OCI-LY7 (cell line): Measurements from ENCODE around the gene RPGRIP1L. TPM values are rescaled to one million over a fixed set of nuclear protein-coding genes. Genes with fewer than 3 reads are reported as not detected.

Source experiments
- BruUV-seq: library from RNA; stranded (reverse); fragments of 400-500 nt; replicated peaks from 2 replicates; lab custom pipeline; 2021; lab: Mats Ljungman, UMichigan
- CTCF ChIA-PET: fragments of 300-600 bp; sonication (Branson Sonifier 250); formaldehyde crosslinking; loops from one replicate; lab custom pipeline; 2022; ENCODE audit warnings: antibody characterized with exemption; ENCODE audit not compliant: unreplicated experiment; lab: Charles Lee
- POLR2A ChIA-PET: fragments of 300-600 bp; sonication (Branson Sonifier 250); formaldehyde crosslinking; loops from one replicate; lab custom pipeline; 2022; ENCODE audit warnings: antibody characterized with exemption; lab: Charles Lee
- DNase-seq: peaks from one replicate; pipeline ENCODE4 v3.0.0-alpha.2; 2015; ENCODE audit warnings: low spot score
- H2AFZ ChIP-seq: fragments of 200-600 bp; sonication (generic), shearing (Covaris generic); 2 replicates; pipeline ENCODE4 v1.6.1; 2014; ENCODE audit warnings: mild to moderate bottlenecking, antibody characterized with exemption, low read length, moderate library complexity
- H3K27ac ChIP-seq: fragments of 200-600 bp; sonication (generic); 2 replicates; pipeline ENCODE4 v1.5.1; 2014; ENCODE audit warnings: mixed run types, low read depth, mild to moderate bottlenecking, moderate library complexity, low read length, inconsistent platforms; ENCODE audit not compliant: poor library complexity, severe bottlenecking
- H3K36me3 ChIP-seq: fragments of 200-600 bp; sonication (generic); 2 replicates; pipeline ENCODE4 v1.6.1; 2014; ENCODE audit warnings: mild to moderate bottlenecking, antibody characterized with exemption, low read length, moderate library complexity, mixed read lengths; ENCODE audit not compliant: insufficient read depth
- H3K4me1 ChIP-seq: fragments of 200-600 bp; sonication (generic); 2 replicates; pipeline ENCODE4 v1.5.1; 2014; ENCODE audit warnings: mild to moderate bottlenecking, low read length; ENCODE audit not compliant: insufficient read depth, poor library complexity, severe bottlenecking
- H3K4me2 ChIP-seq: fragments of 200-600 bp; sonication (generic); 2 replicates; pipeline ENCODE4 v1.6.1; 2014; ENCODE audit warnings: mild to moderate bottlenecking, low read length
- H3K4me3 ChIP-seq: fragments of 200-600 bp; sonication (generic); 2 replicates; pipeline ENCODE4 v1.5.1; 2014; ENCODE audit warnings: mild to moderate bottlenecking, low read depth, low read length; ENCODE audit not compliant: poor library complexity, severe bottlenecking
- H3K79me2 ChIP-seq: fragments of 200-600 bp; sonication (generic); 2 replicates; pipeline ENCODE4 v1.6.1; 2016; ENCODE audit warnings: low read depth, mild to moderate bottlenecking, low read length, moderate library complexity, mixed read lengths; ENCODE audit not compliant: insufficient read depth
- H3K9me2 ChIP-seq: fragments of 200-600 bp; sonication (generic); 2 replicates; pipeline ENCODE4 v1.6.1; 2016; ENCODE audit warnings: mild to moderate bottlenecking, low read length, mixed read lengths; ENCODE audit not compliant: insufficient read depth
- H3K9me3 ChIP-seq: fragments of 200-600 bp; sonication (generic); 2 replicates; pipeline ENCODE4 v1.6.1; 2014; ENCODE audit warnings: mild to moderate bottlenecking, mixed run types, low read length, mixed read lengths
- H4K20me1 ChIP-seq: fragments of 200-600 bp; sonication (generic); 2 replicates; pipeline ENCODE4 v1.6.1; 2014; ENCODE audit warnings: mild to moderate bottlenecking, antibody characterized with exemption, low read length, moderate library complexity, mixed read lengths; ENCODE audit not compliant: insufficient read depth
- CTCF ChIP-seq: fragments of 200-600 bp; sonication (generic); conservative IDR thresholded peaks from 2 replicates; pipeline ENCODE4 v1.5.1; 2014; ENCODE audit warnings: mild to moderate bottlenecking, antibody characterized with exemption, low read length, moderate library complexity, mixed read lengths
- EZH2phosphoT487 ChIP-seq: fragments of 200-600 bp; sonication (generic); IDR thresholded peaks from 2 replicates; pipeline ENCODE4 v1.6.1; 2018; ENCODE audit warnings: low read depth, borderline replicate concordance, mild to moderate bottlenecking, mixed run types, antibody characterized with exemption, low read length, moderate library complexity, mixed read lengths
- intact Hi-C: fragments of 100-400 bp; cut with micrococcal nuclease; formaldehyde crosslinking; loops from one replicate; pipeline ENCODE4 v1.10.0; 2022; ENCODE audit not compliant: unreplicated experiment
- total RNA-seq, 2 experiments: library from RNA; depleted of rRNA in 1 of 2; stranded (reverse); fragments of >200 nt in 1 of 2; shearing (Covaris generic) in 1 of 2; gene quantifications; 2 replicates each; pipeline ENCODE4 v1.2.3, GENCODE V29; 2014 to 2022

The RPGRIP1L gene
- total RNA-seq, 2 experiments from 2014 or later = 12.7 to 15.4 TPM

- intact Hi-C loops = no loop called here
- Histone ChIP-seq H3K4me2 (no peak overlapping the region), H3K4me3 (no peak overlapping the region), H3K79me2 (no peaks in the 10 kb centered on the region), H3K4me1 (no peaks in the 10 kb centered on the region), H2AFZ (no peak overlapping the region), H3K27ac (no peak overlapping the region), H3K9me3 (no peaks in the 10 kb centered on the region), H4K20me1 (no peaks in the 10 kb centered on the region), H3K36me3 (no peaks in the 10 kb centered on the region), H3K9me2 (no peaks in the 10 kb centered on the region)
- DNase-seq = no peak
- ChIA-PET POLR2A (interaction anchor here (0.6 kb wide), 1 partner anchor 72 kb away, joined by 3 read pairs; no protein-coding TSS in a partner anchor), CTCF (no interaction called here)
- BruUV-seq = no TSS peak
- TF ChIP-seq CTCF (no peak), EZH2phosphoT487 (no peak)
Measured at GRCh38 chr16:53605831-53606400, 97.7 kb downstream of the RPGRIP1L start.

DNA sequence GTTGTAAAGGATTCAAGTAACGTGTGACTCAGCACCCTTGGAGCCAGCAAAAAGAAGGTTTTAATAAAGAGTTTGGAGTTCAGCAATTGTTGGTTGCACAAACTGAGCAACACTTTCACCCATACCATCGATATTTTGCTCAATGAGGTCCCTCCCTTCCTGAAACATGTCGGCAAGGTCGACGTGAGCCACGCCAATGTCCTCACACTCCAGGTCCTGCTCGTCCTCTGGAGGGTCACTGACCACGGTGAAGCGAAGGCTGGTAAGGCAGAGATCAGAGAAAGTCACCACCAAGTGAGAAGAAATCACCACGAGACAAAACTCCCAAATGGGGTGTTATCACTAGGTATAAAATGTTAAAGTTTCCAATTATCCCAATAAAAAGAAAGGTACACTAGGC is 98.3 kb downstream of the RPGRIP1L start:
- Histone ChIP-seq H3K4me3 (no peak overlapping the region), H3K36me3 (no peaks in the 10 kb centered on the region), H3K9me3 (no peaks in the 10 kb centered on the region), H3K9me2 (no peaks in the 10 kb centered on the region), H2AFZ (no peak overlapping the region), H3K4me1 (no peaks in the 10 kb centered on the region), H3K27ac (no peak overlapping the region), H3K79me2 (no peaks in the 10 kb centered on the region), H3K4me2 (no peak overlapping the region), H4K20me1 (no peaks in the 10 kb centered on the region)
- BruUV-seq = no TSS peak
- ChIA-PET POLR2A (no interaction called here), CTCF (no interaction called here)
- intact Hi-C loops = no loop called here
- TF ChIP-seq EZH2phosphoT487 = no peak
- DNase-seq = no peak

GRCh38 chr16:53601961-53602360 is 101.7 kb downstream of the RPGRIP1L start:
- H3K4me3 ChIP-seq = no peak overlapping the region
- no peak overlapping the region for H3K27ac ChIP-seq
- no peak for DNase-seq
- TF ChIP-seq EZH2phosphoT487 (no peak), CTCF (no peak)
- no peaks in the 10 kb centered on the region for H3K79me2 ChIP-seq
- no peak overlapping the region for H3K4me2 ChIP-seq
- no peaks in the 10 kb centered on the region for H4K20me1 ChIP-seq
- no peaks in the 10 kb centered on the region for H3K36me3 ChIP-seq
- H3K4me1 ChIP-seq = no peaks in the 10 kb centered on the region
- intact Hi-C loops = no loop called here
- H2AFZ ChIP-seq = no peak overlapping the region
- H3K9me2 ChIP-seq = no peaks in the 10 kb centered on the region
- no TSS peak for BruUV-seq
- H3K9me3 ChIP-seq = no peaks in the 10 kb centered on the region
- CTCF ChIA-PET = no interaction called here
- POLR2A ChIA-PET = no interaction called here
